ENCODE data around the gene HOXA4. TPM values are rescaled to one million over a fixed set of nuclear protein-coding genes. Genes with fewer than 3 reads are reported as not detected.

Gene HOXA4
- total and polyA plus RNA-seq, 10 of the 15 experiments (the other 5 are each of a cell fraction or from before 2014, with no cell fraction given) = 0.07 TPM; not detected in 9

- in situ Hi-C loops (cut with MboI) (no loop called here), intact Hi-C loops (cut with micrococcal nuclease; ENCODE audit: unreplicated experiment) (no loop called here)
- ChIA-PET SMC1A (ENCODE audit: uncharacterized antibody, unreplicated experiment) (interaction anchor here (1.1 to 2.1 kb wide), 3 partner anchors 10 to 51 kb away, joined by 3 to 5 read pairs (median 3); no protein-coding TSS in a partner anchor), CTCF (no interaction called here), POLR2A (no interaction called here), RAD21 (ENCODE audit: unreplicated experiment) (no interaction called here)
- no peaks in the 10 kb centered on the region for H4K20me1 ChIP-seq (ENCODE audit: control insufficient read depth, insufficient read depth)
- 65% methylated on average over 2 of the region's 2 CpGs for WGBS (ENCODE audit: insufficient coverage, insufficient replicate concordance, low lambda C conversion rate, missing lambda C conversion rate)
- BruUV-seq (replicated peaks) = no TSS peak
- ATAC-seq = no peak
- H3K27me3 ChIP-seq (replicated peaks in 1 of 2; ENCODE audit: control insufficient read depth in 2 of 2, insufficient read depth in 2 of 2, low read length in 1 of 2) = peaks cover 2 to 5% of the 10 kb centered on the region in 2 experiments; a peak in 3 of 4 replicates
- H3K36me3 ChIP-seq (ENCODE audit: control insufficient read depth in 2 of 2, insufficient read depth in 2 of 2, low read length in 1 of 2) = no peaks in the 10 kb centered on the region
- H3K4me1 ChIP-seq (ENCODE audit: control insufficient read depth, insufficient read depth, low read length) = no peaks in the 10 kb centered on the region; the same call in 1 of the 2 replicates
- no peak overlapping the region for H2AFZ ChIP-seq (ENCODE audit: control insufficient read depth, low read depth, low read length)
- no peaks in the 10 kb centered on the region for H3K79me2 ChIP-seq (ENCODE audit: control insufficient read depth, insufficient read depth, low read length)
- no peak overlapping the region for H3K4me2 ChIP-seq (ENCODE audit: control insufficient read depth, insufficient read depth)
- H3K27ac ChIP-seq (ENCODE audit: control insufficient read depth, insufficient read depth) = no peak overlapping the region
- no peak for DNase-seq (ENCODE audit: low read depth, low spot score)
- no peak overlapping the region for H3K4me3 ChIP-seq
- H3K9ac ChIP-seq (ENCODE audit: control insufficient read depth, insufficient read depth, low read length) = no peak overlapping the region
- TF ChIP-seq CHD1 (IDR thresholded peaks at IDR 0.05; ENCODE audit: low read depth, low read length) (no peak), BCLAF1 (IDR thresholded peaks at IDR 0.05) (no peak), GABPA (IDR thresholded peaks at IDR 0.05; ENCODE audit: low read depth) (no peak), SMC3 (IDR thresholded peaks at IDR 0.05; ENCODE audit: borderline replicate concordance, low read length) (no peak), PAX5 (IDR thresholded peaks at IDR 0.05; ENCODE audit: borderline replicate concordance, low read depth, low read length) (no peak), NR2F1 (conservative IDR thresholded peaks at IDR 0.05) (no peak), SUZ12 (IDR thresholded peaks at IDR 0.05; ENCODE audit: unreplicated experiment) (no peak), EZH2 (IDR thresholded peaks at IDR 0.05; ENCODE audit: borderline replicate concordance, control insufficient read depth, low read depth, low read length) (no peak), ZNF592 (IDR thresholded peaks at IDR 0.05) (no peak), FOXK2 (IDR thresholded peaks at IDR 0.05) (no peak), SMAD5 (IDR thresholded peaks at IDR 0.05; ENCODE audit: low read depth) (no peak), KAT2A (conservative IDR thresholded peaks at IDR 0.05; ENCODE audit: control insufficient read depth, low read depth, low read length) (no peak), TARDBP (IDR thresholded peaks at IDR 0.05; ENCODE audit: borderline replicate concordance) (no peak), ZNF207 (IDR thresholded peaks at IDR 0.05; ENCODE audit: borderline replicate concordance) (no peak), ESRRA (IDR thresholded peaks at IDR 0.05; ENCODE audit: low read length) (no peak), RELA (IDR thresholded peaks at IDR 0.05; ENCODE audit: borderline replicate concordance, partially characterized antibody) (no peak)
- no peaks in the 10 kb centered on the region; the same call in 2 of the 3 replicates for H3K9me3 ChIP-seq (replicated peaks; ENCODE audit: control insufficient read depth, insufficient read depth, low read length)
- FAIRE-seq = no peak
These were observed 1.7 kb upstream of the HOXA4 start for GRCh38 chr7:27132214-27132613.
